ENCODE results near the gene TTBK1. TPM values are rescaled to one million over a fixed set of nuclear protein-coding genes. Genes with fewer than 3 reads are reported as not detected.

TTBK1 gene
- total RNA-seq, 1 donor from 2014 or later, result not detected

GRCh38 chr6:43219119-43219518, 24.2 kb upstream of the TTBK1 start:
- Histone ChIP-seq H3K4me1 (no peaks in the 10 kb centered on the region), H3K4me3 (no peak overlapping the region), H3K9me3 (no peaks in the 10 kb centered on the region), H3K27ac (no peak overlapping the region), H3K36me3 (peaks cover 38 to 64% of the 10 kb centered on the region in 2 donors), H3K27me3 (no peaks in the 10 kb centered on the region)
- intact Hi-C loops (cut with DNase I), result no loop called here
- TF ChIP-seq CTCF (IDR thresholded peaks at IDR 0.05), result no peak
- DNase-seq (ENCODE audit: low spot score in 2 of 2), result no peak

GRCh38 chr6:43219814-43220213, 23.5 kb upstream of the TTBK1 start:
- no peak for TF ChIP-seq CTCF (IDR thresholded peaks at IDR 0.05)
- no peak overlapping the region for H3K27ac ChIP-seq
- no peaks in the 10 kb centered on the region for H3K4me1 ChIP-seq
- intact Hi-C loops (cut with DNase I), result no loop called here
- DNase-seq (ENCODE audit: low spot score in 2 of 2), result no peak
- no peaks in the 10 kb centered on the region for H3K9me3 ChIP-seq
- H3K27me3 ChIP-seq, result no peaks in the 10 kb centered on the region
- peaks cover 38 to 68% of the 10 kb centered on the region in 2 donors for H3K36me3 ChIP-seq
- H3K4me3 ChIP-seq, result no peak overlapping the region

GRCh38 chr6:43220439-43220951, 22.8 kb upstream of the TTBK1 start:
- H3K36me3 ChIP-seq, result peaks cover 33 to 61% of the 10 kb centered on the region in 2 donors

GRCh38 chr6:43221046-43221972, 22.0 kb upstream of the TTBK1 start:
- H3K36me3 ChIP-seq, result peaks cover 24 to 53% of the 10 kb centered on the region in 2 donors
- H3K27ac ChIP-seq, result peak overlapping the region in 1 of 2 donors; percentile 8
- DNase-seq (ENCODE audit: low spot score in 2 of 2), result no peak
- H3K4me3 ChIP-seq, result no peak overlapping the region
- no peak for TF ChIP-seq CTCF (IDR thresholded peaks at IDR 0.05)
- intact Hi-C loops (cut with DNase I), result no loop called here
- no peaks in the 10 kb centered on the region for H3K27me3 ChIP-seq
- H3K9me3 ChIP-seq, result no peaks in the 10 kb centered on the region
- H3K4me1 ChIP-seq, result no peaks in the 10 kb centered on the region

More at GRCh38 chr6:43220439-43220951, 22.8 kb upstream of the TTBK1 start:
- DNase-seq (ENCODE audit: low spot score in 2 of 2), result no peak
- no peaks in the 10 kb centered on the region for H3K9me3 ChIP-seq
- H3K27ac ChIP-seq, result no peak overlapping the region
- intact Hi-C loops (cut with DNase I), result no loop called here
- TF ChIP-seq CTCF (IDR thresholded peaks at IDR 0.05), result no peak
- H3K4me3 ChIP-seq, result no peak overlapping the region
- H3K4me1 ChIP-seq, result no peaks in the 10 kb centered on the region
- no peaks in the 10 kb centered on the region for H3K27me3 ChIP-seq

- no peaks in the 10 kb centered on the region for H3K27me3 ChIP-seq
- TF ChIP-seq CTCF (IDR thresholded peaks at IDR 0.05), result no peak
- no peaks in the 10 kb centered on the region for H3K4me1 ChIP-seq
- H3K36me3 ChIP-seq, result peaks cover 19 to 40% of the 10 kb centered on the region in 2 donors
- no peak overlapping the region for H3K27ac ChIP-seq
- no peaks in the 10 kb centered on the region for H3K9me3 ChIP-seq
- no peak overlapping the region for H3K4me3 ChIP-seq
- intact Hi-C loops (cut with DNase I), result no loop called here
- DNase-seq (ENCODE audit: low spot score in 2 of 2), result no peak
Observed at GRCh38 chr6:43222418-43223059, 20.7 kb upstream of the TTBK1 start.
